ENCODE data around the gene ENTR1.

DNA sequence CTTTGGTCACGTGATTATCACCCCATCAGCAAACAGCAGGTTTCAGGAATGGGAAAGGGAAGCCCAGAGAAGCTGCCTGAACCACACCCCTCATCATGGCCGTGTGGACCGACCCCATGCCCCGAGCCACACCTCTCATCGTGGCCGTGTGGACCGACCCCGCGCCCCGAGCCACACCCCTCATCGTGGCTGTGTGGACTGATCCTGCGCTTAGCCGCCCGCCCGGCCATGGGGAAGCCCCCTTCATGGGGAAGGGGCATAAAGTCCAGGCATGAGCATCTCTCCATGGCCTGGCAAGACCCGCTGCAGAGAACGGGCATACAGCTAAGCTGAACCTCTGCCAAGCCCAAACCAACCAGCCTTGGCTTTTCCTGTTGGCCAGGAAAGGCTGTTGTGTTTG, 16.9 kb downstream of the ENTR1 start:
- no peak for TF ChIP-seq POLR2A (IDR thresholded peaks at IDR 0.05; ENCODE audit: low read depth, low read length)
- no peak for TF ChIP-seq TAF1 (IDR thresholded peaks at IDR 0.05; ENCODE audit: borderline replicate concordance, low read depth, low read length)
- no peak; the same call in 1 of the 2 replicates for TF ChIP-seq POLR2AphosphoS5 (IDR thresholded peaks at IDR 0.05; ENCODE audit: low read depth, low read length)
